HG03135 (cell line): ENCODE data around the gene JTB.
"Not testable (repeated sequence)": the region's sequence is repeated elsewhere in the genome, so short reads cannot be mapped to it uniquely, and the experiment has no call there.

ENCODE experiments used
- ATAC-seq: cut with Tn5 transposase; IDR thresholded peaks from one replicate; pipeline ENCODE4 v1.9.1; 2021; ENCODE audit warnings: mild to moderate bottlenecking, moderate library complexity; ENCODE audit not compliant: unreplicated experiment

The JTB gene

DNA sequence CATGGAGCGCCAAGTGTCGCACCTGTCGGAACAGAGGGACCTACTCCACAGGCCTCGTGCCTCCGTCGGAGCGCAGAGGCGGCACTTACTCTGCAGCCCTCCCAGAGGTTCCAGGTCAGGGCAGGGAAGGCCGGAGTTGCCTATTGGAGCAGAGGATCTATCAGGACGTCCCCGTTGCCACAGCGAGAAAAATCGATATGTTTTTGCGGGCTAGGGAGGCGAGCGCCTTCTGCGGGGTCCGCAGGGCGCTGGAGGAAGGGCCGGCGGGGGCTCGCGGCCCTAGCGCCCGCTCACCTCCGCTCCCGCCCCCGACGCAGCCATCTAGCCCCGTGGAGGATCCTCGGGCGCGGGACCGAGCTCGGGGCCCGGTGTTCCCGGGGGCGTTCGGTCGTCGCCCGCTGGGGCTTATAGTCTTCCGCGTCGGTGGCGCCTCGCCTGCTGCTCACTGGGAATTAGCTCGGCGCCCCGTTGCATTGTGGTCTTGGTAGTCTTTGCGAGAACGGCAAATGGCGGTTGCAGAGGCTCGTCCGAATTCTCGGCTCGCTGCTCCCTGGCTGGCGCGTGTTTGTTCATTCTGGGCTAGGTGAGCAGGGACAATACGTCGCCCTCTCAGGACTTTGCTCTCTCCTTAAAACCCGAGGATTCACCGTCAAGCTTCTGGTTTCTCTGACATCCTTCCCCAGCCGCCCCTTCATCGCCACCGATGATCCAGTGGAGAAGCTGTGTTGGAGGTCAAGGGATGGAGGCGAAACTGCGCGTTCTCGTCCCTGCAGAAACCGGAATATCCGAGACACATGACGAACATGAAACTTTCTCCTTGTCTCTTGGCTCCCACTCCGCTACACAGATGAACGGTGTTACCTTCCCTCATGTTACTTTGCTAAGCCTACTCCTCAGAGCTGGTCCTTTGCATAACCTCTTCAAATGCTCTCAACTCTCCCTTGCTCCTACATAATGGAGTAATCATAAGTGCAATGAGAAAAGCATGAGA, at the start of gene JTB:
Gene JTB (minus strand): TSS at position 425 of the 991 bp plus-strand sequence. CDS start 422 bp downstream, at position 3.
- ATAC-seq: peak; percentile 77

DNA sequence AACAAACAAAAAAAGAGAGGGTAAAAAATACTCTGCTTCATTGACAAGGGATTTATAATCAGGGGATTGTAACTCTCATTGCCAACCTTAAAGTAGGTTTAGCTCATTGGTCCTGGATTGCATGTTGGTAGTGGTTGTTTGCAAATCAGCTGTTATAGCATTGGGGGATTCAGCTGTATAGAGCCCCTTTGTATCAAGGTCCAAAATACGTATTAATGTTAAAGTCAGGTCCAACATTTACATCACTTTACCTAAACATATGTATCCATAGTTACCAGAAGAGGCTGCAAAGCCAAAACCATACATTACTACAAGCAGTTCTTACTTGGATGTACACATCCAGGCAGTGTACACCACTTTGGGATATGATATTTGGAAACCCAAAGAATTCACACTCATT, 42.5 kb upstream of the JTB start:
- ATAC-seq: no peak

- ATAC-seq: no peak
These were observed 41.8 kb upstream of the JTB start for GRCh38 chr1:154019269-154019668.

- no peak for ATAC-seq
These were observed 36.9 kb upstream of the JTB start for GRCh38 chr1:154014154-154014907.

GRCh38 chr1:154012543-154012942, 35.1 kb upstream of the JTB start:
- ATAC-seq: not testable (repeated sequence)

GRCh38 chr1:154012129-154012528, 34.7 kb upstream of the JTB start:
- ATAC-seq: no peak

GRCh38 chr1:154006136-154006535, 28.7 kb upstream of the JTB start:
- no peak for ATAC-seq

GRCh38 chr1:154000420-154000819, 22.9 kb upstream of the JTB start:
- no peak for ATAC-seq

DNA sequence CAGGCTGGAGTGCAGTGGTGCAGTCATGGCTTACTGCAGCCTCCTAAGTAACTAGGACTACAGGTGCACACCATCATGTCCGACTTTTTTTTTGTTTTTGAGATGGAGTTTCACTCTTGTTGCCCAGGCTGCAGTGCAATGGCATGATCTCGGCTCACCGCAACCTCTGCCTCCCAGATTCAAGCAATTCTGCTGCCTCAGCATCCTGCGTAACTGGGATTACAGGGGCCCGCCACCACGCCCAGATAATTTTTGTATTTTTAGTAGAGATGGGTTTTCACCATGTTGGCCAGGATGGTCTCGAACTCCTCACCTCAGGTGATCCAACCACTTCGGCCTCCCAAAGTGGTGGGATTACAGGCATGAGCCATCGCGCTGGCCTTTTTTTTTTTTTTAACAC, 19.4 kb upstream of the JTB start:
- not testable (repeated sequence) for ATAC-seq

GRCh38 chr1:153995640-153996039, 18.2 kb upstream of the JTB start:
- ATAC-seq: no peak

DNA sequence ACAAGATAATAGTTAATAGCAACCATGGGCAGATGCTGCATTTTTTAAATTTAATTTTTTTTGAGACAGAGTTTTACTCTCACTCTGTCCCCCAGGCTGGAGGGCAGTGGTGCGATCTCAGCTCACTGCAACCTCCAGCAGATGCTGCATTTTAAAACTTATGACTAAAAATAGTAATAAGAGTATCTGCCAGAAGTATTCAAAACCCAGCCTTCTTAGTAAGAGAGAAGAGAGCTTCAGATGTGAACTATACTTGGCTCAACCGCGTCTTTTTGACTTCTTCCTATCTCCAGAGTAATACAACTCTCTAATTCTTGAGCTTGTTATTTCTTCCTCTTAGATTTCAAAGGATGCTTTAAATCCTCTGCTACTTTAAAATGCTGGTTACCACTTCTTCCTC, 17.7 kb upstream of the JTB start:
- ATAC-seq: no peak

GRCh38 chr1:153991806-153992205, 14.3 kb upstream of the JTB start:
- no peak for ATAC-seq

DNA sequence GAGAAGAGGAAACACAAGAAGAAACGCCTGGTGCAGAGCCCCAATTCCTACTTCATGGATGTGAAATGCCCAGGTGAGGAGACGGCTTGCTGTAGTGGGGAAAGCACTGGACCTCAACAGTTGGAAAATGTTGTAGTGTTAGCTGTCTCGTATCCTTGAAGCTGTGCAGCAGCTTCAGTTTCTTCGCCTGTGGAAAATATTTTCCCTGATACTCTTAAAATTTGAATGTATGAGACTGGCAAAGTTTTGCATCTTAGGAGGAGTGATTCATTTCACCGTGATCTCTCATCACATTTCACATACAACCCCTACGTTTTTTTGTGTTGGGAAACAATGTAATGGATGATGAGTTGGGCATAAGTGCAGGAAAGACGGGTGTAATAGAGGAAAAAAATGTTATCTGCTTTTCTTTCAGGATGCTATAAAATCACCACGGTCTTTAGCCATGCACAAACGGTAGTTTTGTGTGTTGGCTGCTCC, 13.7 kb upstream of the JTB start:
- ATAC-seq: no peak

DNA sequence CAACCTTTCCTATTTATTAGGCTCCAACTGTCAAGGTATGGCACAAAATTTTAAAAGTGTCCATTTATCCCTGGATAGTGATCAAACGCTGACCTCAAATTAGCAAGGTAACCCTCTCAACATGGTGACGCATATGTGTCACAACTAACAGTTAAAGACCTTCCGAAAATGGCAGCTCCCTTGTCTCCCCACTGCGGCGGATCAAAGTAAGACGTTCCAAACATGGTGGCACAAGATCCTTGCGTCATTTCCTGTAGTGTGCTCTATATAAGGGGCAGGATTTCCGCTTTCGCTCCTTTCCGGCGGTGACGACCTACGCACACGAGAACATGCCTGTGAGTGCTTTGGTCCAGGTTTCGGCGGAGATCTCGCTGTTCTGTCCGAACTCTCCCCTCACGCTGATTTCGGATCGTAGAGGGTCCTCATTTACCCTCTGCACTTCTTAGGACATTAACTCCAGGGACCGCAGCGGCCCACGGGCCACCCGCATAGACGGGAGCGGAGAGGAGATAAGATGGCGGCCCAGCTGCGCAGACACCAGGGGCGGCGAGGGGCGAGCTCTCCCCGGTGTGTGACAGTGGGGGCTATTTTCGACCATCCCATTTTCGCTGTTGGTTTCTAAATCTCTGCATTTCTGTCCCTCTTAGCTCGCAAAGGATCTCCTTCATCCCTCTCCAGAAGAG, 13.1 kb upstream of the JTB start, which contains the start of gene RPS27:
Gene RPS27 (plus strand): TSS at position 295 of the 683 bp plus-strand sequence. CDS start 35 bp downstream, at position 330.
- peak; percentile 81 for ATAC-seq

DNA sequence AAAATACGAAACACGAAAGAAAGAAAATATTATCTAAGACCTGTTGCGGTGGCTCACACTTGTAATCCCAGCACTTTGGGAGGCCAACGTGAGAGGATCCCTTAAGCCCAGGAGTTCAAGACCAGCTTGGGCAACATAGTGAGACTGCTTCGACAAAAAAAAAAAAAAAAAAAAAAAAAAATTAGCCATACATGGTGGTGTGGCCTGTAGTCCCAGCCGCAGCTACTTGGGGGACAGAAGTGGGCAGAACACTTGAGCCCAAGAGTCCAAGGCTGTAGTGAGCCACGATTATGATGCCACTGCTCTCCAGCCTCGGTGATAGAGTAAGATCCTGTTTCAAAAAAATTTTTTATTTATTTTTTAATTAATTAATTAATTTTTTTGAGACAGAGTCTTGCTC, 10.1 kb upstream of the JTB start:
- ATAC-seq: no peak

GRCh38 chr1:153985941-153986761, 8.7 kb upstream of the JTB start, which contains the start of gene RAB13:
Gene RAB13, minus strand, starts transcription at chr1:153986339. Its CDS starts 103 bp downstream, at chr1:153986236.
- no peak for ATAC-seq

- no peak for ATAC-seq
These were observed 8.0 kb upstream of the JTB start for GRCh38 chr1:153985341-153985912.

DNA sequence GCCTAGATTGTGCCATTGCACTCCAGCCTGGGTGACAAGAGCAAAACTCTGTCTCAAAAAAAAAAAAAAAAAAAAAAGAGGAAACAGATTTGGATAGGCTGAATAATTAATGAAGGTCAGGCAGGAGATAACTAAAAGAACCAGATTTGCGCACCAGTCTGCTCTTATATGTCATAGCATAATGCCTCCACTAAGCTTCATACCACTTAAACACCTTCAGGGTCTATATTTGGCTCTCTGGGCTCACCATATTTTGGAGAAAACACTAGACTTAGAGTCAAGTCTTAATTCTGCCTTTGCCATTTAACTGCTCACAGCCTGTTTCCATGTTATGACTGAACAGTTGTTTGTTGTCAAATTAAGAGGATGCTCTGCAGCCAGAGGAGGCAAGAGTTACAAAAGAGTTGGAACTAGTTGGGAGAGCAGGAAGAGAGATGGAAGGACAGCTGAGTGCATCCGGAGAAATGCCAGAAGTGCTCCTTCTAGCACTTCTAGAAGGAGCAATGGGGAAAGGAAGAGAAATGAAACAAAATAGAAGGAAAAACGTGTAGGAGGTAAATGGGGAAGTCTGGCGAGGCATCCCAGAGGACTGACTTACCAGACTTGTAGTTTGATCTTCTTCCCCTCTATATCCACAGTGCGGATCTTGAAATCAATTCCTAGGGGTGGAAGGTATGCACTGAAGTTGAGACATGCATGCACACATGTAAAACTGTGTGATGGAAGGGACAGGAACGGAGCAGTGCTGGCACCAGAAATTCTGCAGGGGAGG, 6.8 kb upstream of the JTB start:
- no peak for ATAC-seq

- not testable (repeated sequence) for ATAC-seq
These were observed 4.3 kb upstream of the JTB start for GRCh38 chr1:153981735-153982134.
